ENCODE results near the gene EPN3.

The EPN3 gene

GRCh38 chr17:50508573-50509460 lies 23.7 kb upstream of the EPN3 start:
- no peak for DNase-seq (ENCODE audit: low read depth in 2 of 2)

GRCh38 chr17:50511058-50511457 lies 21.5 kb upstream of the EPN3 start:
- peak in 1 of 2 donors; percentile 7 for DNase-seq (ENCODE audit: low read depth in 2 of 2)

- DNase-seq (ENCODE audit: low read depth in 2 of 2) = no peak
Observed at GRCh38 chr17:50513495-50513894, 19.0 kb upstream of the EPN3 start.

- no peak for DNase-seq (ENCODE audit: low read depth in 2 of 2)
Observed at GRCh38 chr17:50514388-50514787, 18.1 kb upstream of the EPN3 start.

GRCh38 chr17:50514936-50515702 lies 17.4 kb upstream of the EPN3 start:
- no peak for DNase-seq (ENCODE audit: low read depth in 2 of 2)

- no peak for DNase-seq (ENCODE audit: low read depth in 2 of 2)
Observed at GRCh38 chr17:50517011-50517410, 15.5 kb upstream of the EPN3 start.

- DNase-seq (ENCODE audit: low read depth in 2 of 2) = no peak
Observed at GRCh38 chr17:50517504-50518383, 14.8 kb upstream of the EPN3 start.

- no peak for DNase-seq (ENCODE audit: low read depth in 2 of 2)
Observed at GRCh38 chr17:50518384-50519023, 14.0 kb upstream of the EPN3 start.

- no peak for DNase-seq (ENCODE audit: low read depth in 2 of 2)
Observed at GRCh38 chr17:50519141-50519834, 13.2 kb upstream of the EPN3 start.

GRCh38 chr17:50520483-50520882 lies 12.1 kb upstream of the EPN3 start:
- no peak for DNase-seq (ENCODE audit: low read depth in 2 of 2)

GRCh38 chr17:50521514-50521913 lies 11.0 kb upstream of the EPN3 start:
- DNase-seq (ENCODE audit: low read depth in 2 of 2) = no peak

GRCh38 chr17:50522766-50523165 lies 9.8 kb upstream of the EPN3 start:
- no peak for DNase-seq (ENCODE audit: low read depth in 2 of 2)

- DNase-seq (ENCODE audit: low read depth in 2 of 2) = no peak
Observed at GRCh38 chr17:50523208-50523607, 9.3 kb upstream of the EPN3 start.

GRCh38 chr17:50524838-50525237 lies 7.7 kb upstream of the EPN3 start:
- DNase-seq (ENCODE audit: low read depth in 2 of 2) = no peak

GRCh38 chr17:50527155-50527762 lies 5.3 kb upstream of the EPN3 start:
- DNase-seq (ENCODE audit: low read depth in 2 of 2) = no peak

GRCh38 chr17:50527949-50528474 lies 4.5 kb upstream of the EPN3 start:
- DNase-seq (ENCODE audit: low read depth in 2 of 2) = no peak

- no peak for DNase-seq (ENCODE audit: low read depth in 2 of 2)
Observed at GRCh38 chr17:50529849-50530248, 2.7 kb upstream of the EPN3 start.

- DNase-seq (ENCODE audit: low read depth in 2 of 2) = no peak
Observed at GRCh38 chr17:50531428-50532025, 1.0 kb upstream of the EPN3 start.

GRCh38 chr17:50533185-50533584 lies 650 bp downstream of the EPN3 start:
- no peak for DNase-seq (ENCODE audit: low read depth in 2 of 2)

GRCh38 chr17:50533720-50534148 lies 1.2 kb downstream of the EPN3 start:
- DNase-seq (ENCODE audit: low read depth in 2 of 2) = no peak

Data from activated CD4-positive, alpha-beta T cell treated with anti-CD3 and anti-CD28 coated beads for 24 hours (primary cell).